HepG2 (cell line): ENCODE measurements around the gene PSMB4. TPM values are rescaled to one million over a fixed set of nuclear protein-coding genes. Genes with fewer than 3 reads are reported as not detected.
"Not testable (repeated sequence)": the region's sequence is repeated elsewhere in the genome, so short reads cannot be mapped to it uniquely, and the experiment has no call there.

Source experiments
- ATAC-seq: fragments of 200-7000 bp; cut with Tn5 transposase; 3 replicates; pipeline ENCODE4 v1.9.1; 2020; ENCODE audit warnings: mild to moderate bottlenecking, moderate library complexity
- BruUV-seq: library from RNA; stranded (reverse); fragments of 400-500 nt; replicated peaks from 2 replicates; lab custom pipeline; 2021; lab: Mats Ljungman, UMichigan
- CTCF ChIA-PET: fragments of 300-600 bp; formaldehyde crosslinking; extraction: SDS; loops from one replicate; lab custom pipeline; 2021; ENCODE audit warnings: low total read pairs, inconsistent platforms, low intra/inter-chr PET ratio; lab: Yijun Ruan, JAX
- POLR2A ChIA-PET: fragments of 350-600 bp; sonication (Branson Sonifier 250); formaldehyde crosslinking; loops from one replicate; lab custom pipeline; 2020; ENCODE audit warnings: antibody characterized with exemption, inconsistent platforms; lab: Yijun Ruan, JAX
- DNase-seq: peaks from one replicate; pipeline ENCODE4 v3.0.0-alpha.2; 2015; ENCODE audit warnings: low spot score
- FAIRE-seq: peaks from 3 replicates; lab custom pipeline; 2011; peaks lifted over from hg19 to GRCh38; lab: Jason Lieb, UNC
- H2AFZ ChIP-seq: one replicate; pipeline ENCODE4 v1.6.1; 2011; ENCODE audit warnings: low read length, inconsistent platforms
- H3K27ac ChIP-seq: fragments of 300-600 bp; 3 replicates; pipeline ENCODE4 v1.8.0; 2011; ENCODE audit warnings: mixed run types, mild to moderate bottlenecking, mixed read lengths, low read length, inconsistent platforms; ENCODE audit not compliant: insufficient read depth; ENCODE audit errors: extremely low read length
- H3K27me3 ChIP-seq, 2 experiments: fragments of 200-600 bp in 1 of 2; 2 replicates in 1 of 2; 3 replicates in 1 of 2; pipeline versions ENCODE4 v1.6.0 to v1.8.0; 2011; ENCODE audit warnings: low read length in 2 of 2, mild to moderate bottlenecking in 2 of 2, moderate library complexity in 2 of 2, inconsistent platforms in 1 of 2; ENCODE audit not compliant: insufficient read depth in 2 of 2, control insufficient read depth in 1 of 2
- H3K36me3 ChIP-seq, 2 experiments: fragments of 200-600 bp in 1 of 2; replicated peaks in 1 of 2; 2 replicates in 1 of 2; 3 replicates in 1 of 2; pipeline versions ENCODE4 v1.5.1 to v1.8.0; 2011; ENCODE audit warnings: low read length in 2 of 2, inconsistent platforms in 1 of 2; ENCODE audit not compliant: insufficient read depth in 2 of 2, control insufficient read depth in 1 of 2
- H3K4me1 ChIP-seq: 2 replicates; pipeline ENCODE4 v1.5.1; 2012; ENCODE audit warnings: low read length, inconsistent platforms; ENCODE audit not compliant: insufficient read depth
- H3K4me2 ChIP-seq: 2 replicates; pipeline ENCODE4 v1.6.0; 2011; ENCODE audit warnings: low read depth, low read length, inconsistent platforms
- H3K4me3 ChIP-seq, 3 experiments: fragments of 200-600 bp in 1 of 3; sonication (generic), shearing (Covaris generic) in 1 of 3; replicated peaks in 1 of 3; 2 replicates each; pipeline ENCODE4 v1.5.1; 2011 to 2016; ENCODE audit warnings: low read length in 3 of 3, inconsistent platforms in 2 of 3, low read depth in 2 of 3, mild to moderate bottlenecking in 2 of 3, control low read depth in 1 of 3, mixed read lengths in 1 of 3; ENCODE audit not compliant: insufficient read depth in 1 of 3
- H3K79me2 ChIP-seq: one replicate; pipeline ENCODE4 v1.6.1; 2011; ENCODE audit warnings: low read length, inconsistent platforms; ENCODE audit not compliant: insufficient read depth
- H3K9ac ChIP-seq: 2 replicates; pipeline ENCODE4 v1.6.0; 2011; ENCODE audit warnings: mild to moderate bottlenecking, low read depth, low read length, inconsistent platforms; ENCODE audit not compliant: insufficient read depth
- H3K9me3 ChIP-seq: 2 replicates; pipeline ENCODE4 v1.5.1; 2012; ENCODE audit warnings: mild to moderate bottlenecking, low read length
- H4K20me1 ChIP-seq: 2 replicates; pipeline ENCODE4 v1.6.0; 2011; ENCODE audit warnings: inconsistent platforms, mild to moderate bottlenecking, low read length, moderate library complexity; ENCODE audit not compliant: insufficient read depth
- FOSL2 ChIP-seq: sonication (generic); formaldehyde crosslinking; IDR thresholded peaks from 2 replicates; pipeline ENCODE4 v1.4.0; 2020; ENCODE audit warnings: missing genetic modification reagents
- ZFP36 ChIP-seq: fragments of 150-350 bp; IDR thresholded peaks from 2 replicates; pipeline ENCODE4 v1.6.1; 2018; ENCODE audit warnings: borderline replicate concordance, low read length, low read depth; ENCODE audit not compliant: partially characterized antibody
- ZNF441 ChIP-seq: sonication (generic); formaldehyde crosslinking; IDR thresholded peaks from 2 replicates; pipeline ENCODE4 v1.7.0; 2021; ENCODE audit warnings: missing genetic modification reagents, borderline replicate concordance
- ZNF564 ChIP-seq: sonication (generic); formaldehyde crosslinking; IDR thresholded peaks from 2 replicates; pipeline ENCODE4 v1.8.1; 2023; ENCODE audit warnings: mild to moderate bottlenecking, missing genetic modification reagents
- ZNF780A ChIP-seq: sonication (generic); formaldehyde crosslinking; IDR thresholded peaks from 2 replicates; pipeline ENCODE4 v1.8.0; 2022; ENCODE audit warnings: mild to moderate bottlenecking, missing genetic modification reagents, moderate library complexity
- WGBS: methylation state at CpG from one replicate; pipeline ENCODE4 v1.1.6; 2017; ENCODE audit warnings: low lambda C conversion rate; 5-methylcytosine and 5-hydroxymethylcytosine counted together
- in situ Hi-C: cut with HindIII; loops from 2 replicates; pipeline ENCODE4 v1.10.0; 2017; ENCODE audit warnings: low pct_unique_long_range_greater_than_20kb; ENCODE audit not compliant: extremely low pct_ligation_motif_present
- intact Hi-C: fragments of 100-400 bp; cut with micrococcal nuclease; formaldehyde crosslinking; loops from one replicate; pipeline ENCODE4 v1.10.0; 2022; ENCODE audit not compliant: unreplicated experiment
- polyA plus RNA-seq, 8 experiments: library from polyadenylated mRNA; depleted of rRNA in 3 of 8; stranded (reverse) in 7 of 8; unstranded in 1 of 8; fragments of >200 nt; fragmentation: Illumina TruSeq in 4 of 8; extraction: Trizol in 4 of 8; gene quantifications; 2 replicates each; pipeline versions ENCODE4 v1.2.1 to v1.2.3, GENCODE V29; 2011 to 2016; ENCODE audit warnings: low read depth in 4 of 8, missing spikeins in 1 of 8, mixed read lengths in 1 of 8; ENCODE audit not compliant: insufficient read depth in 1 of 8
- total RNA-seq, 5 experiments: library from RNA; depleted of rRNA; stranded (reverse); fragments of >200 nt; fragmentation: Illumina TruSeq; extraction: Trizol; gene quantifications; 2 replicates each; pipeline ENCODE4 v1.2.3, GENCODE V29; 2016; ENCODE audit warnings: low read depth in 1 of 5

The PSMB4 gene
- total and polyA plus RNA-seq, 2 of the 13 experiments (the other 11 are each of a cell fraction or from before 2014, with no cell fraction given), result 336 to 383 TPM

- FAIRE-seq, result not testable (repeated sequence)
- POLR2A ChIA-PET, result interaction anchor here (0.7 to 2.1 kb wide), 2 partner anchors 22 to 24 kb away, joined by 3 to 11 read pairs; partner anchors contain the start of gene SELENBP1
- WGBS, result 36% methylated on average over 9 of the region's 9 CpGs
Measured at GRCh38 chr1:151350323-151350722, 49.0 kb upstream of the PSMB4 start.

DNA sequence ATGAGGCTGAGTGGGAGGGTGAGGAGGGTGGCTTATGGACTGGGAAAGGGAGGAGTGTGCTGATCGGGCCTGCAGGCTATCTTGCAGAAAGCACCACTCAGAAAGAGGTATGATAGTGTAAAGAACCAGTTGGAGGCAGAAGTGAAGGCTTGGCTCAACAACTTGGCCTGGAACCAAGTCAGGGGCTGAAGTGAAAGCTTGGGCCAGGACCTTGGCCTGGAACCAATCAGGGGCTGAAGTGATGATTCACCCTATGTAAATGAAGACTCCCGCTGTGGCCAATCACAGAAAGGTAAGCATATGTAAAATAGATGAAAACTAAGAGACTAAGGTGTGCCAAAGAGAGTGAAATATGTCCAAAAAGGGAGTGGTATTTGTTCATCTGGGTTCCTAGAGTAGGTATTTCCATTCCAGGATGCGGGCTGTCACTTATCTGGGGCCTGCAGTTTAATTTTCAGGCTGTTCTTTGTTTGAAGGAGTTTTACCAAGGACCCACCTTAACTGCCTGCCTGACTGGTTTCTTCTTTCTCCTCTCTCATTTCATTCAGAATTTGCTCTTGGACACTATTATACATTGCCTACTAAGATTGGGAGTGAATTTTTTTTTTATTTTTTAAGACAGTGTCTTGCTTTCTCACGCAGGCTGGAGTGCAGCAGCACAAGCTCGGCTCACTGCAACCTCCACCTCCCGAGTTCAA lies 47.2 kb upstream of the PSMB4 start:
- 44% methylated on average over 6 of the region's 6 CpGs for WGBS
- in situ Hi-C loops (no loop called here), intact Hi-C loops (loop anchor here (1.0 kb wide), 1 partner anchor 20 kb away; the partner anchor contains the start of gene SELENBP1)
- peaks cover 7% of the 10 kb centered on the region for H3K9me3 ChIP-seq
- no peak for ATAC-seq
- no peaks in the 10 kb centered on the region for H3K36me3 ChIP-seq
- DNase-seq, result peak; percentile 24
- FAIRE-seq, result no peak
- no peaks in the 10 kb centered on the region for H4K20me1 ChIP-seq
- ChIA-PET POLR2A (interaction anchor here (0.6 to 2.0 kb wide), 2 partner anchors 20 to 24 kb away, joined by 4 to 5 read pairs; partner anchors contain the start of genes PI4KB and SELENBP1), CTCF (no interaction called here)
- H3K4me3 ChIP-seq, result no peak overlapping the region
- H3K4me2 ChIP-seq, result 0 out of 2 replicates have a peak overlapping the region, but pooled peaks have one; percentile 5
- H3K9ac ChIP-seq, result no peak overlapping the region
- no peak overlapping the region for H3K27ac ChIP-seq
- no peak overlapping the region for H2AFZ ChIP-seq
- no peaks in the 10 kb centered on the region for H3K79me2 ChIP-seq
- TF ChIP-seq ZNF780A, result peak; percentile 91
- TF ChIP-seq FOSL2 (CRISPR knock-in tag), result peak; percentile 52; the same call in 1 of the 2 replicates
- TF ChIP-seq ZNF564, result no peak
- peak; percentile 83 for TF ChIP-seq ZFP36
- H3K4me1 ChIP-seq, result peaks cover 16% of the 10 kb centered on the region
- BruUV-seq, result no TSS peak
- H3K27me3 ChIP-seq, result no peaks in the 10 kb centered on the region

More at GRCh38 chr1:151350323-151350722, 49.0 kb upstream of the PSMB4 start:
- in situ Hi-C loops, ATAC-seq, H3K9ac ChIP-seq, H3K79me2 ChIP-seq, CTCF ChIA-PET, H4K20me1 ChIP-seq, intact Hi-C loops, H2AFZ ChIP-seq, H3K4me2 ChIP-seq, H3K9me3 ChIP-seq, BruUV-seq, H3K4me3 ChIP-seq, DNase-seq, H3K27ac ChIP-seq, H3K36me3 ChIP-seq, H3K27me3 ChIP-seq: not testable (repeated sequence)
- TF ChIP-seq ZNF441, result peak; percentile 96
- H3K4me1 ChIP-seq, result peaks cover 19% of the 10 kb centered on the region
